RWPE1 (cell line): ENCODE measurements around the gene EYA2.
A peak's percentile ranks its signal among the peaks of the same experiment; 100 is the strongest.

ENCODE experiments used
- CTCF ChIA-PET: fragments of 350-600 bp; sonication (Branson Sonifier 250); formaldehyde crosslinking; extraction: SDS; loops from one replicate; lab custom pipeline; 2021; lab: Yijun Ruan, JAX
- POLR2A ChIA-PET: fragments of 400-600 bp; formaldehyde crosslinking; extraction: SDS; loops from one replicate; lab custom pipeline; 2020; ENCODE audit warnings: antibody characterized with exemption; ENCODE audit not compliant: low non-redundant PET; lab: Yijun Ruan, JAX
- DNase-seq: peaks from one replicate; pipeline ENCODE4 v3.0.0; 2012; ENCODE audit warnings: low spot score
- H3K27ac ChIP-seq: fragments of 450-650 bp; 2 replicates; pipeline ENCODE4 v1.5.1; 2017
- TF ChIP-seq, protein P1 (sequence below): fragments of 450-650 bp; conservative IDR thresholded peaks from 2 replicates; pipeline ENCODE4 v1.5.1; 2017; ENCODE audit warnings: low read depth, mild to moderate bottlenecking

EYA2 gene

GRCh38 chr20:46851746-46852145, 42.9 kb upstream of the EYA2 start:
- ChIA-PET CTCF (no interaction called here), POLR2A (no interaction called here)
- no peak for DNase-seq
- H3K27ac ChIP-seq = no peak overlapping the region
- TF ChIP-seq, protein P1, sequence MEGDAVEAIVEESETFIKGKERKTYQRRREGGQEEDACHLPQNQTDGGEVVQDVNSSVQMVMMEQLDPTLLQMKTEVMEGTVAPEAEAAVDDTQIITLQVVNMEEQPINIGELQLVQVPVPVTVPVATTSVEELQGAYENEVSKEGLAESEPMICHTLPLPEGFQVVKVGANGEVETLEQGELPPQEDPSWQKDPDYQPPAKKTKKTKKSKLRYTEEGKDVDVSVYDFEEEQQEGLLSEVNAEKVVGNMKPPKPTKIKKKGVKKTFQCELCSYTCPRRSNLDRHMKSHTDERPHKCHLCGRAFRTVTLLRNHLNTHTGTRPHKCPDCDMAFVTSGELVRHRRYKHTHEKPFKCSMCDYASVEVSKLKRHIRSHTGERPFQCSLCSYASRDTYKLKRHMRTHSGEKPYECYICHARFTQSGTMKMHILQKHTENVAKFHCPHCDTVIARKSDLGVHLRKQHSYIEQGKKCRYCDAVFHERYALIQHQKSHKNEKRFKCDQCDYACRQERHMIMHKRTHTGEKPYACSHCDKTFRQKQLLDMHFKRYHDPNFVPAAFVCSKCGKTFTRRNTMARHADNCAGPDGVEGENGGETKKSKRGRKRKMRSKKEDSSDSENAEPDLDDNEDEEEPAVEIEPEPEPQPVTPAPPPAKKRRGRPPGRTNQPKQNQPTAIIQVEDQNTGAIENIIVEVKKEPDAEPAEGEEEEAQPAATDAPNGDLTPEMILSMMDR = no peak

- no peak for DNase-seq
- POLR2A ChIA-PET = no interaction called here
- no peak overlapping the region for H3K27ac ChIP-seq
- TF ChIP-seq, protein P1 = no peak
- CTCF ChIA-PET = interaction anchor here (0.7 kb wide), 1 partner anchor 86 kb away, joined by 3 read pairs; no protein-coding TSS in a partner anchor
Measured at GRCh38 chr20:46852313-46852712, 42.3 kb upstream of the EYA2 start.

- POLR2A ChIA-PET = no interaction called here
Measured at GRCh38 chr20:46853926-46854325, 40.7 kb upstream of the EYA2 start.

DNA sequence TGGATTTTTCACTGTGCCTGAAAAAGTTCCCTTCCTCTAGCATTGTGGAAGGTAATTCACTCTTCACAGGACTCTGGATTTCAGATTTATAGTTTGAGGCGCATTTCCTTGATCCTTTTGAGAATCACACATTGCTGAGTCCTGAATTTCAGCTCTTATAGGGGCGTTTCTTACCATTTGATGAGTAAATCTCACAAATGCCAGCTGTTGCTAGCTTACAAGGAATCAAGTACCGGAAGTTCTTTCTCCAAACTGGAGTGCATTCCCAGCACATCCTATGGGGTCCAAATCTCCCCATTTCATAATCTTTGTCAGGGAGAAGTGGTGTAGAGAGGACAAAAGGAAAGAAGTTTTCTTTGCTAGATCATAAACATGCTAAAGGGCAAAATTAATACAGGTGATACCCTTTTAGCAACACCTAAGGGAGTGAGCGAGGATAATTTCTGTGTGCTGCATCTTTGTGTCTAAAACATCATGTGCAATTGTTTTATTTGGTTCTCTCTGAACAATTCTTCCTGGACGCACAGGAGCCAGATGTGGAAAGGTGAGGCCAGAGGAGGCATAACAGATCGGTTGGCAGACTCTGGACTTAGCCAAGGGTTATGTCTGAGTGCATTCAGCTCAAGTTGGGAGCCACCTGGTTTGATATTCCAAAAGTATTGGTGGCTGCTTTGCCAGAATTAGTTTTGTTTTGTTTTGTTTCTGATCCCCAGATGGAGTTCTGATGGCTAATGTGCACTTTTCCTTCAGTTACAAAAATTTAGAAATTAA, 37.4 kb upstream of the EYA2 start:
- ChIA-PET CTCF (interaction anchor here (0.7 kb wide), 1 partner anchor 163 kb away, joined by 3 read pairs; no protein-coding TSS in a partner anchor), POLR2A (no interaction called here)
- TF ChIP-seq, protein P1 = no peak
- no peak overlapping the region for H3K27ac ChIP-seq
- DNase-seq = no peak

More at GRCh38 chr20:46853926-46854325, 40.7 kb upstream of the EYA2 start:
- no peak for DNase-seq
- TF ChIP-seq, protein P1 = no peak
- H3K27ac ChIP-seq = no peak overlapping the region
- CTCF ChIA-PET = interaction anchor here (1.0 kb wide), 1 partner anchor 13 kb away, joined by 3 read pairs; no protein-coding TSS in a partner anchor

GRCh38 chr20:46865824-46866223, 28.8 kb upstream of the EYA2 start:
- TF ChIP-seq, protein P1 = no peak
- H3K27ac ChIP-seq = no peak overlapping the region
- POLR2A ChIA-PET = no interaction called here
- CTCF ChIA-PET = no interaction called here
- DNase-seq = no peak

- ChIA-PET CTCF (interaction anchor here (1.0 kb wide), 1 partner anchor 9 kb away, joined by 3 read pairs; no protein-coding TSS in a partner anchor), POLR2A (no interaction called here)
Measured at GRCh38 chr20:46870041-46870440, 24.6 kb upstream of the EYA2 start.

More at GRCh38 chr20:46870041-46870440, 24.6 kb upstream of the EYA2 start:
- TF ChIP-seq, protein P1 = no peak
- no peak overlapping the region for H3K27ac ChIP-seq
- DNase-seq = peak; percentile 34
